DMS79 (cell line): ENCODE measurements around the gene CADPS.

Experiments
- DNase-seq: peaks from one replicate; lab custom pipeline; 2025; lab: John Stamatoyannopoulos, UW

The CADPS gene

DNA sequence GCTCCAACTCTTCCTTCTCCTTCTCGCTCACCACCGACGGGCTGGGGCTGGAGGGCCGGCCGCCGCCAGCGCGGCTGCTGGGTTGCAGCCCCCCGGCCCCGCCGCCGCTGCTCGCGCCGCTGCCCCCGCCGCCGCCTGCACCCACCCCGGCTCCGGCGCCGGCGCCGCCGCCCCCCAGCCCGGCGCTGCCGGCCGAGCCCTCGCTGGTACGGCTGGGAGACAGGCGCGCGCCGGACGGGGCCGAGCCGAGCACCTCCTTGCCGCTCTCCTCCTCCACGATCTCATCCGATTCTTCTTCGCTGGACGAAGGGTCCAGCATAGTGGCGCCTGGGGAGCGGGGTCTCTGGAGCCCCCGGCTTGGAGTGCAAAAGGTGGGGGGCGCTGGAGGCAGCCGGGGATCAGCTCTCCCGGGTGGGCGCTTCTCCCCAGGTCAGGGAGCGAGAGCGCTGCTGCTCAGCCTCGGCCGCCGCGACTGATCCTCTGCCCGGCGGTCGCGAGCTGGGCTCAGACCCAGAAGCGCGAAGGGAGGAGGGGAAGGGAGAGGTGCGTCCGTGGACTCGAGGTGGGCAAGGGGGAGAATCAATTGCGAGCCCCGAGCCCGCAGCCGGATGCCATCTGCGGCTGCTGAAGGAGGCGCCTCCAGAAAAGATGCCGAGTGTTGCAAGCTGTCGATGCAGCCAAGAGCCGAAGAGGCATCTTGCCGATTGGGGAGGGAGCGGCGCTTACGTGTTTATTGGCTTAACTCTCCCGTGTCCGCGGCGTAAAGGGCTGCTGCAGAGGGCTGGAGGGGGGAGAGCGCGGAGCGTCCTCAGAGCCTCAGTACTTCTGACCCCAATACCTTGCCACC lies at the start of gene CADPS:
CADPS (minus strand) TSS at position 706 of the 847 bp plus-strand sequence; CDS start at position 319, 387 bp downstream.
- DNase-seq: peak; percentile 19

DNA sequence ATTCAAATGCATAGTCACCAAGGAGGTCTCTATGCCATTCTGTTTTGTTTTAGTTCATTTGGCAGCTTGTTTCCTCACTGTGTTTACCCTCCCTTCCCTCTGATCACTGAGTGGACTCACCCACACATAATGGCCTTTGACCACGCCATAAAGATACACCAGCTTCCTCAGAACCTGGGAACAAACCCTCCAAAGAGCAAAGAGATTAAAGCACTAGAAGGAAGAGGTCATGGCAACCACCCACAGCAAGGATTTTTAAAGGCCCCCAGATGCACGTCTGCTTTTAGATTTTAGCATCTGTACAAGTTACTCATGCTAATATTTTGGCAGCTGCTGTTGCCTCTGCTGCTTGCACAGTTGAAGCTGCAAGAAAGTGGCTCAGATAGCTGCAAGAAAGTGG lies 47.9 kb upstream of the CADPS start:
- no peak for DNase-seq

DNA sequence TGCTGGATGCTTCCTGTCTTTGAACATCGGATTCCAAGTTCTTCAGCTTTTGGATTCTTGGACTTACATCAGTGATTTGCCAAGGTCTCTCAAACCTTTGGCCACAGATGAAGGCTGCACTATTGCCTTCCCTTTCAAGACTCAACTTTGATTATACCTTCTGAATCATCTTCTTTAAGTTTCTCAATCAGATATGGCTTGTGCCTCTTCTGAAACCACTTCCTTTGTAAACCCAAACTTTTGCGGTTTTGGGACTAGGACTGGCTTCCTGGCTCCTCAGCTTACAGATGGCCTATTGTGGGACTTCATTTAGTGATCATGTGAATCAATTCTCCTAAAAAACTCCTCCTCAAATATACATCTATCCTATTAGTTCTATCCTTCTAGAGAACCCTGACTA lies 47.1 kb upstream of the CADPS start:
- DNase-seq: no peak

DNA sequence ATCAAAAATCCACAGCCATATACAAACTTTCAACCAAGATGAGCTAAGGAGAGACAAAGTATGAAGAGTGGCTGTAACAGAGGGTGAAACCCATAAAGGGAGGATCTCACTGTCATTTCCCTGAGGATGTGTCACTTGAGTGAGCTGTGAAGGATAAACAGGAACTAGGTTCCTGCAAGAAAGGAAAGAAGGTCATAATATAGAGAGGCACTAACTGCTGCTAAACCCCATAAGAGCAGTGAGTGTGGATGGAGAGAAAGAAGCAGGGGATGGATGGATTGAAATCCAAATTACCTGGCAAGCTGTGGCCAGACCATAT lies 45.2 kb upstream of the CADPS start:
- no peak for DNase-seq

DNA sequence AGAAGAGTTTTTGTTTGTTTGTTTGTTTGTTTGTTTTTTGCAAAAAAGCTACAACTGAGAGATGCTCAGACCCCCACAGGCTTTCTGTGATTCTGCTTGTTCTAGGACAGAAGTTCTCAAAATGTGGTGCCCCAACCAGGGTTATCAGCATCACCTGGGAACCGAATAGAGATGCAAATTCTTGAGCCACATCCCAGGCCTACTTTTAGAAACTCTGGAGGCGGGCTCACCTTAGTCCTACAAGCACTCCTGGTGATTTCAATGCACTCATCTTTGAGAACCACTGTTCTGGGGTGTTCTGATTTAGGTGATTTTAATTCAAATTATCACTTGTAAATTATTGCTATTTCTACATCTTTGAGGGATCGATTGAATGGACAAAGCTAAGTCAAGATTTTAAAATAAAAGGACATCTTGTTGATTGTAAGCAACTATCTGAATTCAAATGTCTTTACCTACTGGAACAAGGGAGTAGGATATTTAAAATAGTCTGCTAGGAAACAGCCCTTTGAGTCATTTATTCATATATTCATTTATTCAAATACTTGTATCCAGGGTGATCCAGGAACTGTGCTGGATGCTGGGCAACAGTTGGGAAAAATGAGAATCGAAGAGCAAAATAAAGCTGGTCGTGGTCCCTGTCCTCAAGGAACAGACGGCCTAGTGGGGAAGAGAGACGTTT lies 44.7 kb upstream of the CADPS start:
- no peak for DNase-seq

DNA sequence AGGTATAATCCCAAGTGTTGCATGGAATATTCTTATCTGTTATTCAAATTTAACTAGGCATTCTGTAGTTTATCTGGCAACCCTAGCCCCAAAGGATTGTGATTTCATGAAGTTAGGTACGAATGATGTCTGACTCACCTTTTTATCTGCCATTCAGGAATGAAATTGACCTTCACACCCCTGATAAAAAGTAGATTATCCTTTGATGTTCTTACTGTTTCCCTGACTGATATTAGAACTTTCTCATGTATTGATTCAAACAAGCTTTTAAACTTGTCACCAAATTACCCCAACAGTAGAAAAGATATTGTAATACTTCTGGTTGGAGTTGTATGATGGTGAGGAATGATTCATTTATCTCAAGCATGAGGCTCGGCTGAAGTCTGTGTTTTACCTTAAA lies 43.6 kb upstream of the CADPS start:
- DNase-seq: no peak

DNA sequence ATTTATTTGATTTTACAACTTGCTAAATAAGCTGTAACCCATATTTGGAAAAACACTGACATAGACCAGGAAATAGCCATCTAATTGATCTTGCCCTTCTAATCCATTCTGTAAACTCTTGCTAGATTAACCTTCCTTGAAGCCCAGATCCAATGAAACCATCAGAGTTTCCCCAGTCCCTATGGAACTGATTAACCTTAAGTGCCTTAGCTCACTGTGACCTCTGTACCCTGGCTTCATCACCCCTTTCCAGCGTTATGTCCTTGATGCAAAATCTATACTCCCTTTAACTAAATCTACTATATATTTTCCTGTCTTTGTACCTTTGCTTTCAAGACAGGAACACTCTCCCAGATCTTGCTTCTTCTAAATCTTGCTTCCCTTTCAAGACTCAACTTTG lies 42.9 kb upstream of the CADPS start:
- DNase-seq: no peak

DNA sequence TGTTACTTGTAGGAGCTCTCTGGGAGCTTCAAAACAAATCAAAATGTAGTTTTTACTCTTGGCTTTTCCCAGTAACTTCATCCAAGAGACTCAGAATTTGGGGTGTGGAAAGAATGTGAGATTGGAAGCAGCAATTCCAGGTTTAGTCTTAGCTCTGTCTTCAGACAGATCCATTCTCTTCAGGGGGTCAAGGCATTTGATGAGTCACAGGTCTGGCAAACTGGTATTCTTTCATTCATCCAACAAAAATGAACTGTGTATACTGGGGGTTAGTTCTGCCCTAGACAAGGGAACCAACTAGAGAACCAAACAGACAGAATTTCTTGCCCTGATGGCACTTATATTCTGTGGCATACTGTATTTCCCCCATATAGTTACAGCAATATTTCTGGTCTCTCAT lies 36.3 kb upstream of the CADPS start:
- DNase-seq: no peak

DNA sequence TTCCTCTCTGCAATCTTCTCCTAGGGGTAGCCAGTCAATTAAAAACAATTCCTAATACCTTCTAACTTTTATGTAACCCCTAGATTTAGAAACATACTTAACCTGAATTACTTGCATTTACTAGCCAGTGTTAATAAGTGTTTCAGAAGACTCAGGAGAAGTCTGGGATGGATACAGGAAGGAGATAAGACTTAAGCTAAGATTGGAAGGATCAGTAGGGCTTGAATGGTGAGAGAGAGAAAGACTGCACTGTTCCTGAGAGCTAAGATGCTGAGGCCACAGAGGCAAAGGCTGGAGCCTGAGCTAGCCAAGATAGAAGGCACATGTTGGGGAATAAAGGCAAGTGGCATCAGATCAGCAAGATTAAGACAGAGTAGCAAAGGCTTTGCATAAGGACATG lies 30.1 kb upstream of the CADPS start:
- no peak for DNase-seq

DNA sequence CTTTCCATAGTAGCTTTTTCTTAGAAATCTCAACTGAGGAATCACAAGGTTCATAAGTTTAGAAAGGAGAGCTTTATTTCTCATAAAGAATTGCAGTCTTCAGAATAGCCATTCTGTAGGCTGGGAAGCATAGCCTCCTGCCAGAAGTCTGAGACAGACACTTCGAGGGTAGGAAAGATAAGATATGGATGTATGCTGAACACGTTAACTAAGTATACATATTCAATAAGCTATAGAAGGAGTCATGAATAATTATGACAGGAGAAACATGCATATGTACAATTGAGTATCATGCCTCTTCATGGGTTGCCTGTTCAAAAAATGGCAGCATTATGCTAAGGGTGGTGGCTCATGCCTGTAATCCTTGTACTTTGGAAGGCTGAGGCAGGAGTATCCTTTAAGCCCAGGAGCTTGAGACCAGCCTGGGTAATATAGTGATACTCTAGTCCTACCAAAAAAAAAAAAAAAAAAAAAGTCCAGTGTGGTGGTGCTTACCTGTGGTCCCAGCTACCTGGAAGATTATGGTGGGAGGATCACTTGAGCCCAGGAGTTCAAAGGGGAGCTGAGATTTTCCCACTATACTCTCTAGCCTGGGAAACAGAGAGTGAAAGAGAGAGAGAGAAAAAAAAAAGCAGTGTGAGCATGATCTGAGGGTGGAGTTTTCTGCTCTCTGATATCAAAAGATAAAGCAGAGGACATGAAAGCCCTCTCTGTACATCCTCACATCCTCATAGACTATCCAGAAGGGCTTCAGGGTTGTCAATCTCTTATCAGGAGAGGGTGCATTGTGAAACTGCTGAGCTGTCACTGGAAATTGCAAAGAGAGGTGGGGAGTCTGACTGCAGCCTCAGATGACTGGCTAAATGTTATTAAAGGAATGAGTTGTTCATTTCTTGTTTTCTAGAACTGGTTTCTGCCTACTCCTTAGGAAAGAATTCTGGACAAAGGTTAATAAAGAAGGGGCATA lies 23.6 kb upstream of the CADPS start:
- DNase-seq: no peak

DNA sequence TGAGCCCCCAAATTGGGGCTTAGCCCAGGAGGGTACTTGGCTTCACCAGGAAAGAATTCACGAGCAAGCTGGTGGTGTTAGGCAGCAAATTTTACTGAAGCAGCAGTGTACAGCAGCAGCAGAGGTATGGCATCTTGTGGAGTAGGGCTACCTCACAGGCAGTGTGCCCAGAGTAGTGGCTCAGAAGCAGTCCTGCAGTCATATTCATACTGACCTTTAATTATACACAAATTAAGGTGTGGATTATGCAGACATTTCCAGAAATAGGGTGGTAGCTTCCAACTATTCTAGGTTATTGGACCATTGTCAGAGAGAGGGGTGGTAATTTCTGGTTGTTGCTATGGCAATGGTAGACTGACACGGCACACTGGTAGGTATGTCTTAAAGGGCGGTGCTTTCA lies 20.7 kb upstream of the CADPS start:
- no peak for DNase-seq

DNA sequence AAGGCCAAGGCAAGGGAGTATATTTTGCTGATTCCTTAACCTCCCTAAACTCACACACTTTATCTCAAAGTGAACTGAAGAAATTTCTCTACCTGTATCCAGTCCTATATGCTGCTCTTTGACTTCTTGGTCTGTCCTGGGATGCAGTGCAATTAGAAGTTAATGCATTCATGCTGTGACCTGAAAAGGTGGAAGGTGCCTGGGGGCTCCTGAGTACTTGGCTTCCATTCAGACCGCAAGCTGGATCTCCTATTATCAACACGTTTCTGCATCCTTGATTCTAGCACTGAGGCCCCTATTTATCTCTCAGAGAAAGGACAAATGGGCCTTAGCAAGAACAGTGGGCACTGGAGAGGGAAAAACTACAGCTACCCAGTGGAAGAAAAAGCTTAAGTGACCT lies 17.7 kb upstream of the CADPS start:
- DNase-seq: no peak

DNA sequence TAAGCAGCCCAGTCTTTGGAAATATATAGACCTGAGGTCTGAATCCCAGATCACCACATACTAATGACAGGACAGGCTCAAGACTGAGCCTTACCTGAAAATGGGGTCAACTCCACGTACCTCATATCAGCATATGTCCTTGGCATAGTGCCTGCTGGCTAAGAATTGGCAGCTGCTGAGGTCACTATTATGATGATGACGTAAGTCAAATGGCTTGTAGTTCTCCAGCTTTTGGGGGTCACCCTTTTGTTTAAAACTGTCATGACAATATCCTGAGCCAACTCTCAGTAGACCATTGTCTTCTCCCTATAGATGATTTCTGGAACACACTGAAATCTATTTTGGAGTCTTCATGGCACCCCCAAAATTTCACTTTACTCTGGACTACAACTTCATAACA lies 16.8 kb upstream of the CADPS start:
- DNase-seq: no peak

DNA sequence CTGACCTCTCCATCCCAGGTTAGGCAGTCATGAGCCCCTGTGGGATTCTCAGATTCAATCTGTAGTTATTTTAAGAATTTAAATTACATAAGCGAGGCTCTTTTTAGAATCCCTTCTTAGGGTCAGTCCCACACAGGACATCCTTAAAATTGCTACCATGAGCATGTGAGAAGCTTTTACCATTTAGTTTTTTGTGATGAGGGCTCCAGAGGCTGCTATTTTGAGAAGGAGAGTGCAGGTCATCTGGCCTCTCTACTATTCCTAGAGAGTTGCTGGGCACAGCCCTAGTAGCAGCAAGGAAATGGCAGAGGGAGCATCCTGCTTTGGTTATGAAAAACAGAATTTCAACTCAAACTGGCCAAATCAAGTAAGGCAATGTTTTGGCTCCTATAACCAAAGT lies 13.6 kb upstream of the CADPS start:
- DNase-seq: no peak

DNA sequence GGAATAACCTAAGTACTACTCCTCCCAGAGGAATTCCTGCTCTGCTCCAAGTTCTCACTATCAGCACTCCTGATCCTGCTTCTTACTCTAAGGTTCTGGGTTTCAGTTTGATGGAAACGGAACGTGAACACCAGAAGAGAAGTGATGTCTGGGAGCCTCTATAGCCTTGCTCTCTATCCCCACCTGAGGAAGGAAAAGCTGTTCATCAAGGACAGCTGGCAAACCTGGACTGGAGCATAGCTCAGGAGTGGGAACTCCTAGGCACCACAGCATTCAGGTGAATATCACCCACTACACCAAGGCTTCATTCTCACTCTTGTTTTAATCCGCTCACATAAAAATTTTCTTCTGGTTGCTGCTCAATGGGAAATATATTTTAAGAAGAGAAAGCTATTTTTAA lies 13.0 kb upstream of the CADPS start:
- no peak for DNase-seq

DNA sequence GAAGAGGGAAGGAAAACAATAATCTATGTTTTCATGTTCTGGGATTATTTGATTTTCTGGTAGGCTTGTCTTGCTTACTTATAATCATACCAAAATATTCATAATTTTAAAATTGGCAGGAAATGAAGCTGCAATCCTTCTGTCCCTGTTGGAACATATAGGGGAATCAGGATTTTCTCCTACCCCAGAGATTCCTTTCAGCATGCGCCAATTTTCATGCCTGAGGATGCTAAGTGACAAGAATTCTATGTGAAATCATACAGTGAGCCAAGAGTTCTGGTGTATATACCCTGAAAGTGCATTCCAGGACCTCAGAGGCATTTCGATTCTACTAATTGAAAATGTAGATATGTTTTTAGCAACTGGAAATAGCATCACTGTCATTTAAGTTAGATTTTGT lies 9.9 kb upstream of the CADPS start:
- no peak for DNase-seq

DNA sequence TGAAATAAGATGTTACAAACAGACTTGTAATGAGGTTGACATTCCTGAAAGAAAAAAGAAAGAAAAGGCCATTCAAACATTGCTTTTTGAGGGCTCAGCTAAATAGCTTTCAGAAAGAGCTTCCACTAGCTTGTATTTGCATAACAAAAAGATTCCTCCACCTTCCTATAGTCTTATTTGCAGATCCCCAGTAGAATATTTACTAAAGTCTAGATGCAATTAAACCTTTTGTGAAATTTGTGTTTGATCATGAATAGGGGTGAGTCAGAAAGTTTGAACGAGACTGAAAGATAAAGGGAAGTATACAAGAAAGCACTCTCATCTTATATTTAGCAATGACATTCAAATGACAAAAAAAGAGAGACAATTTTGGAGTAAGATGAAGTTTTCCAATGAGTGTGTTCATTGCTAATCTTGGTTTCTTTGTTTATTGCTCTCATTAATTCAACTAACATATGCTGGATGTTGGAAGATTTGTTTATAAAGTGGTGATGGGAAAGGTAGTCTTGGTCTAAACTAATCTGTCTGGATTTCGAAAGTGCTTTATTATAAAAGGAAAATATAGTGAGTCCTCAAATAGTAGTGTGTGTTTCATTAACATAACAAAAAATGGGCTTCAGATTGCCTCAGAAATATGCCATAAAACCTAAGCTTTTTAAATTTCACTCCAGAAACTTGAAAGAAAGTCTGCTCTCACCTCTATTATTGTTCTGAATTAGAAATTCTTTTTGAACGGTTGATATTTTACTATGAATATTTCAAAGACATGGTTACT lies 9.1 kb upstream of the CADPS start:
- no peak for DNase-seq

DNA sequence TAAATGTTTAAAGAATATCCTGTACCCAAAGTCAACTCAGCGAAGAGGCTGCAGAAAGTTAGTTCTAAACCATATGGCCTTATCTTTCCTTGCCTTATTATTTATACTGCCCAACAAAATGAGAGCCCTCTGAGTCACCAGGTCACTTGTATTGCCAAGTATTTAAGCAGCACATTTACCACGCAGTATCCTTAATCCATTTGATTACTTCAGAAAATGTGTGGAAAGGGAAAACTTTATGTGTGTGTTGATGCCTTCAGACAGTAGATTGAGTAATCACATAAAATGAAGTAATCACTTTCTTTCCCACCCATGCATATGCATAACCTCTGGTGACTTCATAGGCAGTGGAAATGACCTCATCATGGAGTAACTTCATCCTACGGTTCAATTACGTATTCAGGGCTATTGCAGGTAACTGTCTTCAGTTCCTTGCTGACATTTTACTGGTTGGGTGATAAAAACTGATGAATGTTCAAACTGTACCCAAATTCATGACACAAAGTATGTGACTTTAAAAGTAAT lies 7.5 kb upstream of the CADPS start:
- DNase-seq: no peak

DNA sequence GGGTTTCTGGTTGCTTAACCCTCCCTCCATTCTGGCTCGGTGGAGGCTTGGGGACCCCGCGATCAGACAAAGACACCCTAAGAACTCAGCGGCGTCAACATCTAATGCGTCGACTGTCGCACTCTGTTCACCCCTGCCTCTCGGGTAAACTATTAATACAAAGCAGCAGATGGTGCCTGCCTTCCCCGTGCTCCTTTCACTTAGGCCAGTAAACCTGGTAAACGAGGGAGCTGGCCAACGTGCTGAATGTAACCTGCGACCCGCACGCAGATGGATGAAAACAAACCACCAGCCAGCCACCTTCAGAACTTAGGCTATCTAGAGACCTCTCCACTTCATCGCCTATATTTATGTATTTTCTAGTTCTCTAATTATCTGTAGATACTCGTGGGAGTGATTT lies 848 bp upstream of the CADPS start:
- DNase-seq: peak; percentile 10

DNA sequence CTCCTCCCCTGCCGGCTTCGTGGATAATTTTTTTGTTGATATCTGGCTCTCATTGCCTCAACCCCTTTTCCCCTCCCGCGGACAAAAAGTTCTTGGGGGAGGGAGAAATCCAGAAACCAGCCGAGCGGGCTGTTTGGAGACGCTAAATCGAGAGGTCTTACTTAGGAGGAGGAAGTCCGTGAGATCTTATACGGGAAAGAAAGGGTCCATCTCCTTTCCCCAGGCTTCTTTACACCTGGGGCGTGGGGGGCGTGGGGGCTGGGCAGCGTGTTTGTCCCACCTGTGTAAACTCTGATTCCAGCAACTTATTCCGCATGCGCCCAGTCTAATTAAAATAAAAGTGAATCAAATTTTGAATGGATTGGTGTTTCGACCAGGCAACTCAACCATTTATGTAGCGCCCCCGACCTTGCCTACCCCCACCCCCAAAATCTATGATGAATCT lies 364 bp upstream of the CADPS start:
- no peak for DNase-seq
